ENCODE results near the gene NPC1. TPM values are rescaled to one million over a fixed set of nuclear protein-coding genes. Genes with fewer than 3 reads are reported as not detected.

The NPC1 gene
- total RNA-seq, 1 experiment from 2014 or later = 92.7 TPM

DNA sequence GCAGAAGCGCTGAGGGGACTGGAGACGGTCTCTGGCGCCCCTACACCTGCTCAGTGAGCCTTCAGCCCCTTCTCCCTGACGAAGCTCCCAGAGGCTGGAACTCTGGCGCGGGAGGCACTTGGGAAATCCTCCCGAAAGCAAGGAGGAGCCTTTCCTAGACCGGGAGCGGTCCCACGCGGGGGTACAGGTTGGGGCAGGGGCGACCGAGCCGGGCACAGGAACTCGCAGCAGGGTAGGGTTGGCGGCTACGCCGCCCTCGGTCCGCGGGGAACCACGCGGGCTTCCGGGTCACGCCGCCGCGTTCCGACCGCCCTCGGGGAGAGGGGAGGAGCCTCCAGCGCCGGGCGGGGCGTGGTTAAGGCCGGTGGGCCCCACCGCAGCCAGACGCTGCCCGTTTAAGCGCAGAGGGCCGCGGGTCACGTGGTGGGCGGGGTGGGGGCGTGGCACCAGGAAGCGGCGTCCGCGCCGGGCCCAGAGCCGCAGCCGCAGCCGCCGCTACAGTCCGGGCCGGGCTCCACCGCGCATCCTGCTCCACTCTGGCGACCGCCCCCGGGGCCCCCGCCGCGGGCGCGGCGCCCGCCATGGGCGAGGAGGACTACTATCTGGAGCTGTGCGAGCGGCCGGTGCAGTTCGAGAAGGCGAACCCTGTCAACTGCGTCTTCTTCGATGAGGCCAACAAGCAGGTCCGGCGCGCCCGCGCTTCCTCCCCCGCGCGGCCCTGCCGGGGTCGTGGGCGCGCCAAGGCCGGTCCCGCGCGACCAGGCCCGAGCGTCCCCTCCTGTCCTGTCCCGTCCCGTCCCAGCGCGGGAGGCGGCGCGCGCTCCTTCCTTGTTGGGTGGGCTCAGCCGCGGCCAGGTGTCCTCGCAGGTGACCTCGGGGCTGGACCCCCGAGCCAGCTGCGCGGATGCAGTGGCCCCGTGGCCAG lies 83.0 kb downstream of the NPC1 start, which contains the start of gene RMC1:
RMC1 (plus strand) TSS at position 474 of the 925 bp plus-strand sequence; CDS start at position 582, 108 bp downstream.
- H3K4me3 ChIP-seq (ENCODE audit: low read depth in 2 of 2, low read length in 2 of 2) = peak within 1 kb of the TSS; percentile 81 to 90
- intact Hi-C loops (cut with micrococcal nuclease; ENCODE audit: unreplicated experiment) = loop anchor here (5.0 to 10.0 kb wide), 2 partner anchors 82 to 371 kb away; partner anchors contain the start of gene NPC1
- BruUV-seq (replicated peaks) = no TSS peak
- in situ Hi-C loops (cut with HindIII; ENCODE audit: low pct_unique_long_range_greater_than_20kb, low sequenced_read_pairs) = no loop called here
- H3K36me3 ChIP-seq (ENCODE audit: control insufficient read depth, insufficient read depth, low read length) = no peaks in the 10 kb centered on the region; the same call in 1 of the 2 replicates
- no peak for DNase-seq (ENCODE audit: low read depth, low spot score)
- H3K9me3 ChIP-seq (ENCODE audit: control insufficient read depth, insufficient read depth, low read depth, low read length) = no peaks in the 10 kb centered on the region
- H3K27ac ChIP-seq (ENCODE audit: low read length) = peak within 1 kb of the TSS; percentile 92
- H3K27me3 ChIP-seq (ENCODE audit: control insufficient read depth, insufficient read depth, low read length) = no peaks in the 10 kb centered on the region
- ATAC-seq = peak; percentile 94
- TF ChIP-seq, protein P1, sequence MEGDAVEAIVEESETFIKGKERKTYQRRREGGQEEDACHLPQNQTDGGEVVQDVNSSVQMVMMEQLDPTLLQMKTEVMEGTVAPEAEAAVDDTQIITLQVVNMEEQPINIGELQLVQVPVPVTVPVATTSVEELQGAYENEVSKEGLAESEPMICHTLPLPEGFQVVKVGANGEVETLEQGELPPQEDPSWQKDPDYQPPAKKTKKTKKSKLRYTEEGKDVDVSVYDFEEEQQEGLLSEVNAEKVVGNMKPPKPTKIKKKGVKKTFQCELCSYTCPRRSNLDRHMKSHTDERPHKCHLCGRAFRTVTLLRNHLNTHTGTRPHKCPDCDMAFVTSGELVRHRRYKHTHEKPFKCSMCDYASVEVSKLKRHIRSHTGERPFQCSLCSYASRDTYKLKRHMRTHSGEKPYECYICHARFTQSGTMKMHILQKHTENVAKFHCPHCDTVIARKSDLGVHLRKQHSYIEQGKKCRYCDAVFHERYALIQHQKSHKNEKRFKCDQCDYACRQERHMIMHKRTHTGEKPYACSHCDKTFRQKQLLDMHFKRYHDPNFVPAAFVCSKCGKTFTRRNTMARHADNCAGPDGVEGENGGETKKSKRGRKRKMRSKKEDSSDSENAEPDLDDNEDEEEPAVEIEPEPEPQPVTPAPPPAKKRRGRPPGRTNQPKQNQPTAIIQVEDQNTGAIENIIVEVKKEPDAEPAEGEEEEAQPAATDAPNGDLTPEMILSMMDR (IDR thresholded peaks at IDR 0.05) = peak; percentile 50; the same call in 1 of the 2 replicates
- TF ChIP-seq SIN3A (IDR thresholded peaks at IDR 0.05; ENCODE audit: borderline replicate concordance, insufficient read depth, low read depth, low read length) (peak; percentile 97; the same call in 1 of the 2 replicates), REST (IDR thresholded peaks at IDR 0.05; ENCODE audit: insufficient read depth in 1 of 2, low read depth in 2 of 2, low read length in 1 of 2) (no peak), TCF7L2 (IDR thresholded peaks at IDR 0.05; ENCODE audit: low read depth, low read length) (0 out of 2 replicates have a peak, but pooled peaks have one; percentile 25), POLR2AphosphoS5 (IDR thresholded peaks at IDR 0.05; ENCODE audit: low read depth, low read length) (peak; percentile 94)
- peaks cover 15% of the 10 kb centered on the region for H3K4me1 ChIP-seq (ENCODE audit: control insufficient read depth, insufficient read depth, low read length)
- ChIA-PET CTCF (no interaction called here), POLR2A (interaction anchor here (0.8 kb wide), 1 partner anchor 399 kb away, joined by 4 read pairs; no protein-coding TSS in a partner anchor)

DNA sequence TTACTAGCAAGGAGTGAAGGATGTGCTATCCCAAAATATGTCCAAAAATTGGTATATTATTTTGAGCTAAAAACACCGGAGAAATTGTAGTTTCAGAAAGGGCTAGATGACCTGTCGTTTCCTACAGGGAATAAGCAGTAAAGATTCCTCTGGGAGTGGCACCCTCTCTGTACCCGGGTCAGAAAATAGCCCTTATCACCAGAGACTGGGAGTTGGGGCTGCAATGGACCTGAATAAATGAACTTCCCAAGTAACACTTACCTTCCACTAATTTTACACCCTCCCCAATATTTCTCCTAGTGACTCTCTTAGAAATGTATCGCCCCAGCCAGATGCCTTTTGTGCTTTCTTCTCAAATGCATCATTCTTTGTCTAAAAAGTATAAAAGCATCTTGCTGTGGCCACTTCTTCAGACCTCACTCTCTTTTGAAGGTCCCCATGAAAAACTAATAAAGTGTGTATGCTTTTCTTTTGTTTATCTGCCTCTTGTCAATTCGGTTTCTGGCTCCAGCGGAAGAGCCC lies 83.7 kb downstream of the NPC1 start:
- Histone ChIP-seq H3K4me1 (ENCODE audit: control insufficient read depth, insufficient read depth, low read length) (peaks cover 15% of the 10 kb centered on the region), H3K27ac (ENCODE audit: low read length) (peak overlapping the region; percentile 92), H3K4me3 (ENCODE audit: low read depth in 2 of 2, low read length in 2 of 2) (peak overlapping the region; percentile 77 to 90), H3K27me3 (ENCODE audit: control insufficient read depth, insufficient read depth, low read length) (no peaks in the 10 kb centered on the region), H3K36me3 (ENCODE audit: control insufficient read depth, insufficient read depth, low read length) (no peaks in the 10 kb centered on the region; the same call in 1 of the 2 replicates), H3K9me3 (ENCODE audit: control insufficient read depth, insufficient read depth, low read depth, low read length) (no peaks in the 10 kb centered on the region)
- POLR2A ChIA-PET = interaction anchor here (0.8 kb wide), 1 partner anchor 398 kb away, joined by 4 read pairs; no protein-coding TSS in a partner anchor
- intact Hi-C loops (cut with micrococcal nuclease; ENCODE audit: unreplicated experiment) (loop anchor here (5.0 to 10.0 kb wide), 2 partner anchors 82 to 370 kb away; partner anchors contain the start of gene NPC1), in situ Hi-C loops (cut with HindIII; ENCODE audit: low pct_unique_long_range_greater_than_20kb, low sequenced_read_pairs) (no loop called here)
- ATAC-seq = no peak
- BruUV-seq (replicated peaks) = TSS peak; percentile 97
- DNase-seq (ENCODE audit: low read depth, low spot score) = no peak
- TF ChIP-seq REST (IDR thresholded peaks at IDR 0.05; ENCODE audit: insufficient read depth in 1 of 2, low read depth in 2 of 2, low read length in 1 of 2) = no peak
- TF ChIP-seq, protein P1 (IDR thresholded peaks at IDR 0.05) = no peak; the same call in 1 of the 2 replicates
- no peak for TF ChIP-seq SIN3A (IDR thresholded peaks at IDR 0.05; ENCODE audit: borderline replicate concordance, insufficient read depth, low read depth, low read length)
- TF ChIP-seq POLR2AphosphoS5 (IDR thresholded peaks at IDR 0.05; ENCODE audit: low read depth, low read length) = no peak
- no peak for TF ChIP-seq TCF7L2 (IDR thresholded peaks at IDR 0.05; ENCODE audit: low read depth, low read length)
- CTCF ChIA-PET = no interaction called here

Data from Panc1 (cell line).